Measurements from ENCODE around the gene THYN1.

GRCh38 chr11:134254433-134255183 is 1.5 kb upstream of the THYN1 start:
- TF ChIP-seq POLR2A (IDR thresholded peaks at IDR 0.05; ENCODE audit: low read depth, low read length) (peak; percentile 75; the same call in 1 of the 2 replicates), TAF1 (IDR thresholded peaks at IDR 0.05; ENCODE audit: low read depth, low read length) (no peak), POLR2AphosphoS5 (IDR thresholded peaks at IDR 0.05; ENCODE audit: low read depth, low read length) (peak; percentile 70; the same call in 1 of the 2 replicates), POU2F2 (IDR thresholded peaks at IDR 0.05; ENCODE audit: low read depth, low read length) (no peak)

All from GM12891 (cell line).